GM18907 (cell line): Measurements from ENCODE around the gene THBD.

Experiments
- ATAC-seq: cut with Tn5 transposase; IDR thresholded peaks from one replicate; pipeline ENCODE4 v1.9.1; 2021; ENCODE audit warnings: mild to moderate bottlenecking, moderate library complexity; ENCODE audit not compliant: unreplicated experiment

THBD gene

GRCh38 chr20:23084845-23085365, 35.4 kb upstream of the THBD start:
- no peak for ATAC-seq

GRCh38 chr20:23084282-23084844, 34.9 kb upstream of the THBD start:
- no peak for ATAC-seq

GRCh38 chr20:23083553-23084220, 34.2 kb upstream of the THBD start:
- no peak for ATAC-seq

- ATAC-seq, result no peak
Observed at GRCh38 chr20:23082846-23083552, 33.5 kb upstream of the THBD start.

DNA sequence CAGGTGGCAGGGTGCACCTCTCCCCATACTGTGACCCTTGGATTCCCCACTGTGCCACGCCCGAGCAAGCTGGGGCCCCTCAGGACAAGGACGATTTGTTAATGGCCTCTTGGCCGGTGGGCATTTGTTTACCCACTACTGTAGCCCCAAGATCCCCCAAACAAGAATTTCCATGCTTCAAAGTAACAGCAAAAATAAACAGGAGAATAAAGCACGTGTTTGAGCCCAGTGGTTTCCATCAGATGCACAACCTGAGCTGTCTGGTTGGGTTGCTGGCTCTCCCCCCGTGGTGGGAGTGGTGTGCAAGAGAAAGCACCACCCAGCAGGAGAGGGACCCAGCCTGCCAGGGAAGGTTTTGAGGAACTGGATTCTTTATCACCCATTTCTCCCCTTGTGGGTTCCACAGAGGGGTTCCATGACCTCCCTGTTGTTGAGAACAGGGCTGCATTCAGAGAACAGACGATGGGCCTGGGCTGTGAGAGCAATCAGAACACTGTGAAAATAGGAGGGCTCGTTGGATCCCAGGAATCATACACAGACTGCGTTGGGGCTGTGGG, 31.9 kb upstream of the THBD start:
- no peak for ATAC-seq

DNA sequence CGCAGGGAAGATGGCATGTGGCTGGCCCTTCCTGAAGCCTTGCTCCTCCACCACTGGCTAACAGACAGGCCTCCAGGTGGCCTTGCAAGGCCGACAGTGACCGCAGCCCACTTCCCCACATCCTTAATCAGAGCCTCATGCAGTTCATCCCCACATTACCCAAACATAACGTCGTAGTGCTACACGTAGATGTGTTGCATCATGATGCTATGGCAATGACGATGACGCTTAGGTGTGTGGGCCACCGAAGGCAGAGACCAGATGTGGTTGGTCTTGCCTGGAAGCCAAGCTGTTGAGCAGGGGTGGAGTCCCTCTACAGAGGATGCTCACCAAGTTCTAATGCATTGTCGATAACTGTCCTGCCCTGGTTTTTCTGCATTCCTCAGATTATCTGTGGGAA, 31.0 kb upstream of the THBD start:
- ATAC-seq, result no peak

- no peak for ATAC-seq
Observed at GRCh38 chr20:23079926-23080325, 30.5 kb upstream of the THBD start.

- ATAC-seq, result no peak
Observed at GRCh38 chr20:23079016-23079351, 29.5 kb upstream of the THBD start.

DNA sequence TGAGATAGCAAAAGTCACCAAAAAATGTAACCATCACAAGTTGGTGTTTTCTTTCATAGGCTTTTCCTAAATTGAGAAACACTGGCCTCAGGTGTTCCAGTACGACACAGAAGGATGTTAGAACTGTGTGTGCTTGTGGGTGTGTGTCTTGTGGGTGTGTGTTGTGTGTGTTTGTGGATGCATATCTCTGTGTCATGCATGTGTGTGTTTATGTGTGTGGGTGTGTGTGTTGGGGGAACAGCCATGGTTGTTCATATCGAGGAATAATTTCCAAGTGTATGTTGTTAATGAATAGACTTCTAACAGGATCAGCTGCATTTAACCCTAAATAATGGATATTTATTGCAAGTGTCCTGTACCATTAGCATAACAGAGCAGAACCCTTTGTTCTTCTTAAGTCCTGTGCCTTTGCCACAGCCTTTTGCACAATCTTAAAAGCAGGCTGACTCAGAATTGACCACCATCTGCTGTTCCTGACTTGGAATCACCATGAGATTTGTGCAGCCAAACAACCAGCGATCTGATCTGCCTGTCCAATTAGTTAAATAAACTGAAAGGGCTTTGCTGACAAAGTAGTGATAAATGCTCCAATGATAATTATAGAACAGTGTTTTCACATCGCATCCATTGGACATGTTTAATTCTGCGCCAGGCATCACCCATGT, 29.0 kb upstream of the THBD start:
- no peak for ATAC-seq

GRCh38 chr20:23077277-23077676, 27.8 kb upstream of the THBD start:
- no peak for ATAC-seq

DNA sequence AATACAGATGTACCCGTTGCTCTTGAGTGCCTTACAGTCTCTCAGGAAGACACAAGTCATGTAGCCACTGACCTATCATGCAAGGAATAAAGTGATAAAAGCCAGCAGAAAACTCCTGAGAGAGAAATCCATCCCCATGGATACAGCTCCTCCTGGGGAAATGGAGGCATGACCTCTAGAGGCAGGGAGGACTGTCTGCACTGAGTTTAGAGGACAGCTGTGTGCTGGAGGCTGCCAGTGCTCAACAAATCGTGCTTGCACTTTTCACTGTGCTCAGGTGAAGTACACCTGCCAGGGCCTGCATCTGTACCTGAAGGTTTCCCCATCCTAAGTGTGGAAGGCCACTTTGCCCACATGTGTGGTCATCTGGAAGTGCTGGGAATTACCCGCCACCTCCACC, 24.6 kb upstream of the THBD start:
- no peak for ATAC-seq

DNA sequence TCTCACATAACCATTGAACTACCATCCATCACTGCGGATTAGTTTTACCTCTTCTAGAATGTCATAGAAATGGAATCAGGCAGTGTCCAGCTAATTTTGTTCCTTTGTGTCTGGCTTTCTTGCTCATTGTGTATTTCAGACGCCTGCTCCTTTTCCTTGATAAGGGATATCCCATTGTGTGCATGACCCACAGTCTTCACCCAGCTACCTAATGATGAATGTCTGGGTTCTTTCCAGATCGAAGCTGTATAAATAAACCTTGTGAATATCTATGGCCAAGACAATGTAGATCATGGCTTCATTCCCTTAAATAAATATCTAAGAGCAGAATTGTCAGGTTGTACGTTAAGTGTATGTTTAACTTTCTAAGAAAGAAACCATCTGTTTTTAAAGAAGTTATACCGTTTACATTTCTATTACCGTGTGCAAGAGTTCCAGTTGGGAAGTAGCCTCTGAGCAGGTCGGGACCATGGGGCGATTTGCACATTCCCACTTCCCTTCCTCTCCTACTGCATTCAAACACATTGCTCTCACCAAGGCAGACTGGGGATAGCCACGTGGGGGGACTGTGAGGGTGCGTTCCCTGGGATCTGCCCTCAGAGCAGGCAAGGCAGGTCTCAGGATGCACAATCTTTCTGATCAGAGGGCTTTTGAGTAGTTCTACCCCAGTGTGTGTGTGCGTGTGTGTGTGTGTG, 23.6 kb upstream of the THBD start:
- no peak for ATAC-seq

DNA sequence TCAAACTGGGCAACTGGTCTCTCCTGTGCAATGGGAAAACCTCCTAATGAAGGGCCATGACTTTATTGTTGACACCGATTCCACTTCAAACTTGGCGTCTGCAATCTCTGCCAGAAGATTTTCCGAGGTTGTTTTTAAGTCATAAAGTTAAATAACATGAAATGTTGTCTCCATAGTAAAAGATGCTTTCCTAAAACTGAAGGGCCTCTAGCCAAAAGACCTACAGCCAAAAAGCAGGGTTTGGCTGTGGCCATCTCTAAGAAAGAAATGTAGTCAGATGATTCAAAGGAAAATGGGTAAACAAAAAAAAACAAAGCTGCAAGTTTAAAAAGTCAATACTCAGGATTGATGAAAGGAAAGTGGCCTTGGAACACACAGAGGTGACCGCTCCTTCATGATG, 22.5 kb upstream of the THBD start:
- no peak for ATAC-seq

- no peak for ATAC-seq
Observed at GRCh38 chr20:23071398-23071797, 21.9 kb upstream of the THBD start.

DNA sequence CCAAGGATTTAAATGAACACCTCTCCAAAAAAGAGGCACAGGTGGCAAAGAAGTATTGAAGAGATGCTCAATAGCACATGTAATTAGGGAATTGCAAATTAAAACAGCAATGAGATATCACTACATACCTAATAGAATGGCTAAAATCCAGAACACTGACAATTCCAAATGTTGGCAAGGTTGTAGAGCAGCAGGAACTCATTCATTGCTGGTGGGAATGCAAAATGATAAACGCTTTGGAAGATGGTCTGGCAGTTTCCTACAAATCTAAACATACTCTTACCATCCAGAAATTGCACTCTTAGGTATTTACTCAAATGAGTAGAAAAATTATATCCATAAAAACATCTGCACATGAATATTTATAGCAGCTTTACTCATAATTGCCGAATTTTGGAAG, 19.6 kb upstream of the THBD start:
- ATAC-seq, result no peak

GRCh38 chr20:23068283-23068682, 18.8 kb upstream of the THBD start:
- ATAC-seq, result no peak

DNA sequence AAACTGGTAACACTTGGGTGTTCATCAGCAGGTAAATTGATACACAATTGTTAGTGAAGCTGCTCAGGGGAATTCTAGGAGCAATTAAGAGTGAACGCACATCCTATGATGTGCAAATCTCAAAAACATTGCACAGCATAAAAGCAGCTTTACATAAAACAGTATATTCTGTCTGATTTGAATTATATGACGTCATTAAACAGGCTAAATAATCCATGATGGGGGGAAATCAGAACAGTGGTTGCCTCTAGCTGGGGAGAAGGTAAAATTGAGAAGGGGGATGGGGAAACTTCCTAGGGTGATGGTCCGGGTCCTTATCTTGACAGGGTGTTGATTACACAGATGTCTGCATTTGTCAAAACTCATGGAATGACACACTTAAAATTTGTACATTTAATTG, 17.3 kb upstream of the THBD start:
- no peak for ATAC-seq

- no peak for ATAC-seq
Observed at GRCh38 chr20:23065266-23066201, 16.1 kb upstream of the THBD start.

DNA sequence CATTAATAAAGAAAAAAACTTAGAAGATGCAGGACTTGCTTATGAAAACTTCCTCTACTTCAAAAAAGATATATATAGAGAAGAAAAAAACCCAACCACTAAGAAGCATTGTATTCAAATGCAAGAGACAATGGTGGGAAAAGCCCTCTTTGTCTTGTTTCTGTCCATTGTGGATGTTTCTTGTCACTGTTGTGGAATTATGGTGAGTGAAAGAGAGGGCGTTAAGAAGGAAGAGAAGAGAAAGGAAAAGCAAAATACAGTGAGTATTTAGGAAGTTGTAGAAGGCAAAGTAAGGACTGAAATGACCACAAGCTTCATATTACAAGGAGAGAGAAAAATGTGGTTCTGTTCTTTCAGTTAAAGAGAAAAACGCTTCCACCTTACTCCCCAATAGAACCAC, 14.1 kb upstream of the THBD start:
- ATAC-seq, result no peak

DNA sequence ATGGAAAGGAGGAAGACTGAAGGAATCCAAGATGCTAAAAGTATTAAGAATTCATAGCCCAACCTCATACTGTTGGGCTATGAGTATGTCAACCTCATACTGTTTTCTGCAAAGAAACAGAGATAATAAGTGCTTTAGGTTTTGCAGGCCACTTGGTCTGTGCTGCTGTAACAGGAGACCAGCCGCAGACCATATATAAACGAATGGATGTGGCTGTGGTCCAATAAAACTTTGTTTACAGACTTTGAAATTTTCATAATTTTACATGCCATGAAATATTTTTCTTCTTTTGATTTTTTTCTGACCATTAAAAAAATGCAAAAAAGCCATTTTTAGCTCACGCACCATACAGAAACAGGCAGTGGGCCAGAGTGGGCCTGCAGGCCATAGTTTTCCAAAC, 13.7 kb upstream of the THBD start:
- no peak for ATAC-seq
